Measurements from ENCODE around the gene DDAH1. TPM values are rescaled to one million over a fixed set of nuclear protein-coding genes. Genes with fewer than 3 reads are reported as not detected.

Gene DDAH1
- total and polyA plus RNA-seq, 2 experiments from 2014 or later: 29.4 to 41.7 TPM

DNA sequence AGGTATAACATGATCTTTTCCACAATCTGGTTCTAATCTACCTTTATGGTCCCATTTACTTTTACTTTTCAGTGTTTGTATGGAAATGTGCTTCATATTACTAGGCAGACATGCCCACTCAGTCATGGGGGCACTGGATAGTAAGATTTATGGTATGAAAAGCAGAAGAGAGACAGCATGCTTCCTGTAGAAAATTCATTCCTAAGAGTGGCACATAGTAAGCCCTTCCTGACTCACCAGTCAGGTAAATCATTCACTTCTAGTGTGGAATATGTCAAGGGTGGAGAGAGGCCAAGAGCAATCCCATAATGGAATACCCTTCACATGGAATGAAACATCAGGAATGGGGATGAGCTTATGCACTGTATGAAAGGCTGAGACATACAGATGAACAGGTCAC, 139.0 kb downstream of the DDAH1 start:
- DNase-seq (ENCODE audit: low spot score) (no peak), ATAC-seq (no peak)
- Histone ChIP-seq H3K9me2 (ENCODE audit: insufficient read depth) (no peaks in the 10 kb centered on the region), H3K4me2 (no peak overlapping the region), H3K27me3 (ENCODE audit: insufficient read depth) (no peaks in the 10 kb centered on the region), H3K79me2 (replicated peaks; ENCODE audit: insufficient read depth) (no peaks in the 10 kb centered on the region), H2AFZ (no peak overlapping the region), H3K4me1 (ENCODE audit: insufficient read depth) (peaks cover 38% of the 10 kb centered on the region), H3K4me3 (no peak overlapping the region), H3K27ac (ENCODE audit: low read depth) (no peak overlapping the region), H4K20me1 (replicated peaks; ENCODE audit: insufficient read depth) (no peaks in the 10 kb centered on the region), H3K36me3 (ENCODE audit: insufficient read depth) (no peaks in the 10 kb centered on the region), H3F3A (replicated peaks; ENCODE audit: low read depth) (no peaks in the 10 kb centered on the region)
- H3K27ac Mint-ChIP-seq: 0 out of 2 replicates have a peak overlapping the region, but pooled peaks have one; percentile 22
- no peaks in the 10 kb centered on the region for H3K36me3 Mint-ChIP-seq (ENCODE audit: low read depth)
- H3K4me3 Mint-ChIP-seq: no peak overlapping the region
- no peaks in the 10 kb centered on the region for H3K27me3 Mint-ChIP-seq (ENCODE audit: insufficient read depth, low read depth, poor library complexity)
- no peaks in the 10 kb centered on the region for H3K9me3 Mint-ChIP-seq
- TF ChIP-seq ZNF114 (CRISPR knock-in tag; IDR thresholded peaks at IDR 0.05) (no peak), EZH2 (IDR thresholded peaks at IDR 0.05; ENCODE audit: low read depth, unreplicated experiment) (no peak), CREB1 (CRISPR knock-in tag; IDR thresholded peaks at IDR 0.05; ENCODE audit: low read depth) (no peak)
- TF ChIP-seq, protein P1, sequence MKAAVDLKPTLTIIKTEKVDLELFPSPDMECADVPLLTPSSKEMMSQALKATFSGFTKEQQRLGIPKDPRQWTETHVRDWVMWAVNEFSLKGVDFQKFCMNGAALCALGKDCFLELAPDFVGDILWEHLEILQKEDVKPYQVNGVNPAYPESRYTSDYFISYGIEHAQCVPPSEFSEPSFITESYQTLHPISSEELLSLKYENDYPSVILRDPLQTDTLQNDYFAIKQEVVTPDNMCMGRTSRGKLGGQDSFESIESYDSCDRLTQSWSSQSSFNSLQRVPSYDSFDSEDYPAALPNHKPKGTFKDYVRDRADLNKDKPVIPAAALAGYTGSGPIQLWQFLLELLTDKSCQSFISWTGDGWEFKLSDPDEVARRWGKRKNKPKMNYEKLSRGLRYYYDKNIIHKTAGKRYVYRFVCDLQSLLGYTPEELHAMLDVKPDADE (IDR thresholded peaks at IDR 0.05): no peak
- H3K4me1 Mint-ChIP-seq: peaks cover 58% of the 10 kb centered on the region

DNA sequence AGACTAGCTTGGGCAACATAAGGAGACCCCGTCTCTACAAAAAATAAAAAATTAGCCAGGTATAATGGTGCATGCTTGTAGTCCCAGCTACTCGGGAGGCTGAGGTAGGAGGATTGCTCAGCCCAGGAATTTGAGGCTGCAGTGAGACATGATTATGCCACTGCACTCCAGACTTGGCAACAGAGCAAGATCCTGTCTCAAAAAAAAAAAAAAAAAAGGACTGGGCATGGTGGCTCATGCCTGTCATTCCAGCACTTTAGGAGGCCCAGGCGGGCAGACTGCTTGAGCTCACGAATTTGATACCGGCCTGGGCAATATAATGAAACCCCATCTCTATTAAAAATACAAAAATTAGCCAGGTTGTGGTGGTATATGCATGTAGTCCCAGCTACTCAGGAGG, 141.2 kb downstream of the DDAH1 start:
- H3K27me3 ChIP-seq (ENCODE audit: insufficient read depth): no peaks in the 10 kb centered on the region
- Mint-ChIP-seq H3K27ac (no peak overlapping the region), H3K4me1 (peaks cover 44% of the 10 kb centered on the region), H3K4me3 (no peak overlapping the region), H3K27me3 (ENCODE audit: insufficient read depth, low read depth, poor library complexity) (no peaks in the 10 kb centered on the region), H3K36me3 (ENCODE audit: low read depth) (no peaks in the 10 kb centered on the region), H3K9me3 (no peaks in the 10 kb centered on the region)
- no peak for DNase-seq (ENCODE audit: low spot score)
- no peak for ATAC-seq
- H3K4me1 ChIP-seq (ENCODE audit: insufficient read depth): peaks cover 20% of the 10 kb centered on the region
- H3K9me2 ChIP-seq (ENCODE audit: insufficient read depth): no peaks in the 10 kb centered on the region
- no peaks in the 10 kb centered on the region for H4K20me1 ChIP-seq (replicated peaks; ENCODE audit: insufficient read depth)
- no peak overlapping the region for H2AFZ ChIP-seq
- H3K4me3 ChIP-seq: no peak overlapping the region
- no peaks in the 10 kb centered on the region for H3K36me3 ChIP-seq (ENCODE audit: insufficient read depth)
- no peak overlapping the region for H3K4me2 ChIP-seq
- H3F3A ChIP-seq (replicated peaks; ENCODE audit: low read depth): no peaks in the 10 kb centered on the region
- H3K79me2 ChIP-seq (replicated peaks; ENCODE audit: insufficient read depth): no peaks in the 10 kb centered on the region
- H3K27ac ChIP-seq (ENCODE audit: low read depth): no peak overlapping the region
- TF ChIP-seq EZH2phosphoT487 (IDR thresholded peaks at IDR 0.05; ENCODE audit: unreplicated experiment) (no peak), EZH2 (IDR thresholded peaks at IDR 0.05; ENCODE audit: low read depth, unreplicated experiment) (no peak), JUNB (IDR thresholded peaks at IDR 0.05; ENCODE audit: unreplicated experiment) (no peak), ZNF331 (CRISPR knock-in tag; IDR thresholded peaks at IDR 0.05; ENCODE audit: low read depth) (no peak), CREB1 (CRISPR knock-in tag; IDR thresholded peaks at IDR 0.05; ENCODE audit: low read depth) (no peak), NANOG (IDR thresholded peaks at IDR 0.05; ENCODE audit: borderline replicate concordance) (no peak)
- TF ChIP-seq, protein P2, sequence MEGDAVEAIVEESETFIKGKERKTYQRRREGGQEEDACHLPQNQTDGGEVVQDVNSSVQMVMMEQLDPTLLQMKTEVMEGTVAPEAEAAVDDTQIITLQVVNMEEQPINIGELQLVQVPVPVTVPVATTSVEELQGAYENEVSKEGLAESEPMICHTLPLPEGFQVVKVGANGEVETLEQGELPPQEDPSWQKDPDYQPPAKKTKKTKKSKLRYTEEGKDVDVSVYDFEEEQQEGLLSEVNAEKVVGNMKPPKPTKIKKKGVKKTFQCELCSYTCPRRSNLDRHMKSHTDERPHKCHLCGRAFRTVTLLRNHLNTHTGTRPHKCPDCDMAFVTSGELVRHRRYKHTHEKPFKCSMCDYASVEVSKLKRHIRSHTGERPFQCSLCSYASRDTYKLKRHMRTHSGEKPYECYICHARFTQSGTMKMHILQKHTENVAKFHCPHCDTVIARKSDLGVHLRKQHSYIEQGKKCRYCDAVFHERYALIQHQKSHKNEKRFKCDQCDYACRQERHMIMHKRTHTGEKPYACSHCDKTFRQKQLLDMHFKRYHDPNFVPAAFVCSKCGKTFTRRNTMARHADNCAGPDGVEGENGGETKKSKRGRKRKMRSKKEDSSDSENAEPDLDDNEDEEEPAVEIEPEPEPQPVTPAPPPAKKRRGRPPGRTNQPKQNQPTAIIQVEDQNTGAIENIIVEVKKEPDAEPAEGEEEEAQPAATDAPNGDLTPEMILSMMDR (conservative IDR thresholded peaks at IDR 0.05; ENCODE audit: low read depth in 2 of 2): no peak
- TF ChIP-seq, protein P3, sequence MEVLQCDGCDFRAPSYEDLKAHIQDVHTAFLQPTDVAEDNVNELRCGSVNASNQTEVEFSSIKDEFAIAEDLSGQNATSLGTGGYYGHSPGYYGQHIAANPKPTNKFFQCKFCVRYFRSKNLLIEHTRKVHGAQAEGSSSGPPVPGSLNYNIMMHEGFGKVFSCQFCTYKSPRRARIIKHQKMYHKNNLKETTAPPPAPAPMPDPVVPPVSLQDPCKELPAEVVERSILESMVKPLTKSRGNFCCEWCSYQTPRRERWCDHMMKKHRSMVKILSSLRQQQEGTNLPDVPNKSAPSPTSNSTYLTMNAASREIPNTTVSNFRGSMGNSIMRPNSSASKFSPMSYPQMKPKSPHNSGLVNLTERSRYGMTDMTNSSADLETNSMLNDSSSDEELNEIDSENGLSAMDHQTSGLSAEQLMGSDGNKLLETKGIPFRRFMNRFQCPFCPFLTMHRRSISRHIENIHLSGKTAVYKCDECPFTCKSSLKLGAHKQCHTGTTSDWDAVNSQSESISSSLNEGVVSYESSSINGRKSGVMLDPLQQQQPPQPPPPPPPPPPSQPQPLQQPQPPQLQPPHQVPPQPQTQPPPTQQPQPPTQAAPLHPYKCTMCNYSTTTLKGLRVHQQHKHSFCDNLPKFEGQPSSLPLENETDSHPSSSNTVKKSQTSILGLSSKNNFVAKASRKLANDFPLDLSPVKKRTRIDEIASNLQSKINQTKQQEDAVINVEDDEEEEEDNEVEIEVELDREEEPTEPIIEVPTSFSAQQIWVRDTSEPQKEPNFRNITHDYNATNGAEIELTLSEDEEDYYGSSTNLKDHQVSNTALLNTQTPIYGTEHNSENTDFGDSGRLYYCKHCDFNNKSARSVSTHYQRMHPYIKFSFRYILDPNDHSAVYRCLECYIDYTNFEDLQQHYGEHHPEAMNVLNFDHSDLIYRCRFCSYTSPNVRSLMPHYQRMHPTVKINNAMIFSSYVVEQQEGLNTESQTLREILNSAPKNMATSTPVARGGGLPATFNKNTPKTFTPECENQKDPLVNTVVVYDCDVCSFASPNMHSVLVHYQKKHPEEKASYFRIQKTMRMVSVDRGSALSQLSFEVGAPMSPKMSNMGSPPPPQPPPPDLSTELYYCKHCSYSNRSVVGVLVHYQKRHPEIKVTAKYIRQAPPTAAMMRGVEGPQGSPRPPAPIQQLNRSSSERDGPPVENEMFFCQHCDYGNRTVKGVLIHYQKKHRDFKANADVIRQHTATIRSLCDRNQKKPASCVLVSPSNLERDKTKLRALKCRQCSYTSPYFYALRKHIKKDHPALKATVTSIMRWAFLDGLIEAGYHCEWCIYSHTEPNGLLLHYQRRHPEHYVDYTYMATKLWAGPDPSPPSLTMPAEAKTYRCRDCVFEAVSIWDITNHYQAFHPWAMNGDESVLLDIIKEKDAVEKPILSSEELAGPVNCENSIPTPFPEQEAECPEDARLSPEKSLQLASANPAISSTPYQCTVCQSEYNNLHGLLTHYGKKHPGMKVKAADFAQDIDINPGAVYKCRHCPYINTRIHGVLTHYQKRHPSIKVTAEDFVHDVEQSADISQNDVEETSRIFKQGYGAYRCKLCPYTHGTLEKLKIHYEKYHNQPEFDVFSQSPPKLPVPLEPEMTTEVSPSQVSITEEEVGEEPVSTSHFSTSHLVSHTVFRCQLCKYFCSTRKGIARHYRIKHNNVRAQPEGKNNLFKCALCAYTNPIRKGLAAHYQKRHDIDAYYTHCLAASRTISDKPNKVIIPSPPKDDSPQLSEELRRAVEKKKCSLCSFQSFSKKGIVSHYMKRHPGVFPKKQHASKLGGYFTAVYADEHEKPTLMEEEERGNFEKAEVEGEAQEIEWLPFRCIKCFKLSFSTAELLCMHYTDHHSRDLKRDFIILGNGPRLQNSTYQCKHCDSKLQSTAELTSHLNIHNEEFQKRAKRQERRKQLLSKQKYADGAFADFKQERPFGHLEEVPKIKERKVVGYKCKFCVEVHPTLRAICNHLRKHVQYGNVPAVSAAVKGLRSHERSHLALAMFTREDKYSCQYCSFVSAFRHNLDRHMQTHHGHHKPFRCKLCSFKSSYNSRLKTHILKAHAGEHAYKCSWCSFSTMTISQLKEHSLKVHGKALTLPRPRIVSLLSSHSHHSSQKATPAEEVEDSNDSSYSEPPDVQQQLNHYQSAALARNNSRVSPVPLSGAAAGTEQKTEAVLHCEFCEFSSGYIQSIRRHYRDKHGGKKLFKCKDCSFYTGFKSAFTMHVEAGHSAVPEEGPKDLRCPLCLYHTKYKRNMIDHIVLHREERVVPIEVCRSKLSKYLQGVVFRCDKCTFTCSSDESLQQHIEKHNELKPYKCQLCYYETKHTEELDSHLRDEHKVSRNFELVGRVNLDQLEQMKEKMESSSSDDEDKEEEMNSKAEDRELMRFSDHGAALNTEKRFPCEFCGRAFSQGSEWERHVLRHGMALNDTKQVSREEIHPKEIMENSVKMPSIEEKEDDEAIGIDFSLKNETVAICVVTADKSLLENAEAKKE (CRISPR knock-in tag; IDR thresholded peaks at IDR 0.05): no peak
- TF ChIP-seq, protein P1 (IDR thresholded peaks at IDR 0.05): no peak

Measured in GM23338 (cell line).